MM.1S (cell line): ENCODE data around the gene ZFPL1.

Experiments
- CTCF ChIP-seq: fragments of 300-600 bp; sonication (generic); IDR thresholded peaks from 2 replicates; pipeline ENCODE4 v1.5.1; 2016; ENCODE audit warnings: antibody characterized with exemption, low read length, mixed read lengths
- EZH2 ChIP-seq: fragments of 300-600 bp; sonication (generic); optimal IDR thresholded peaks from 2 replicates; pipeline ENCODE3; 2017; ENCODE audit warnings: low read depth, mild to moderate bottlenecking, antibody characterized with exemption, low read length, mixed read lengths
- EZH2phosphoT487 ChIP-seq: fragments of 300-600 bp; sonication (generic); IDR thresholded peaks from 2 replicates; pipeline ENCODE4 v1.6.1; 2018; ENCODE audit warnings: antibody characterized with exemption, low read length

GRCh38 chr11:65095427-65095826 lies 11.4 kb downstream of the ZFPL1 start:
- TF ChIP-seq CTCF: no peak
- no peak for TF ChIP-seq EZH2phosphoT487
- no peak for TF ChIP-seq EZH2
